Hepatocyte (in vitro differentiated cells): ENCODE results near the gene DPYD.
A peak's percentile ranks its signal among the peaks of the same experiment; 100 is the strongest.

Experiments
- EZH2 ChIP-seq: fragments of 200-600 bp; sonication (generic); IDR thresholded peaks from 2 replicates; pipeline ENCODE4 v1.6.1; 2016; ENCODE audit warnings: antibody characterized with exemption, mild to moderate bottlenecking, borderline replicate concordance
- TF ChIP-seq, protein P1 (sequence below): fragments of 200-600 bp; sonication (generic); IDR thresholded peaks from 2 replicates; pipeline ENCODE4 v1.5.1; 2016; ENCODE audit warnings: antibody characterized with exemption, mild to moderate bottlenecking; ENCODE audit not compliant: poor library complexity

GRCh38 chr1:97137862-97138514 is 782.8 kb downstream of the DPYD start:
- TF ChIP-seq, protein P1, sequence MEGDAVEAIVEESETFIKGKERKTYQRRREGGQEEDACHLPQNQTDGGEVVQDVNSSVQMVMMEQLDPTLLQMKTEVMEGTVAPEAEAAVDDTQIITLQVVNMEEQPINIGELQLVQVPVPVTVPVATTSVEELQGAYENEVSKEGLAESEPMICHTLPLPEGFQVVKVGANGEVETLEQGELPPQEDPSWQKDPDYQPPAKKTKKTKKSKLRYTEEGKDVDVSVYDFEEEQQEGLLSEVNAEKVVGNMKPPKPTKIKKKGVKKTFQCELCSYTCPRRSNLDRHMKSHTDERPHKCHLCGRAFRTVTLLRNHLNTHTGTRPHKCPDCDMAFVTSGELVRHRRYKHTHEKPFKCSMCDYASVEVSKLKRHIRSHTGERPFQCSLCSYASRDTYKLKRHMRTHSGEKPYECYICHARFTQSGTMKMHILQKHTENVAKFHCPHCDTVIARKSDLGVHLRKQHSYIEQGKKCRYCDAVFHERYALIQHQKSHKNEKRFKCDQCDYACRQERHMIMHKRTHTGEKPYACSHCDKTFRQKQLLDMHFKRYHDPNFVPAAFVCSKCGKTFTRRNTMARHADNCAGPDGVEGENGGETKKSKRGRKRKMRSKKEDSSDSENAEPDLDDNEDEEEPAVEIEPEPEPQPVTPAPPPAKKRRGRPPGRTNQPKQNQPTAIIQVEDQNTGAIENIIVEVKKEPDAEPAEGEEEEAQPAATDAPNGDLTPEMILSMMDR = peak; percentile 60
- TF ChIP-seq EZH2 = no peak
